T-cell (primary cell): ENCODE measurements around the gene ERVV-1. TPM values are rescaled to one million over a fixed set of nuclear protein-coding genes. Genes with fewer than 3 reads are reported as not detected.

Experiments used
- ATAC-seq, 4 experiments: fragments of 200-7000 bp in 3 of 4; fragments of 150-1000 bp in 1 of 4; cut with Tn5 transposase; replicated peaks in 1 of 4; 1 replicate in 3 of 4; 2 replicates in 1 of 4; pipeline ENCODE4 v1.10.0; 2021; ENCODE audit warnings: moderate library complexity in 3 of 4, mild to moderate bottlenecking in 2 of 4, moderate number of reproducible peaks in 1 of 4
- CTCF ChIA-PET, 2 donors: fragments of 300-600 bp; sonication (Branson Sonifier 250); formaldehyde crosslinking; loops; one replicate each; lab custom pipeline; 2022; ENCODE audit warnings: antibody characterized with exemption in 2 of 2; lab: Charles Lee
- POLR2A ChIA-PET, 2 donors: fragments of 300-600 bp; sonication (Branson Sonifier 250); formaldehyde crosslinking; loops; one replicate each; lab custom pipeline; 2022; ENCODE audit warnings: antibody characterized with exemption in 2 of 2; lab: Charles Lee
- DNase-seq, 35 experiments: peaks; one replicate each; pipeline versions ENCODE4 v3.0.0 to v3.0.0-alpha.2; 2013 to 2023
- H3K27ac ChIP-seq: one replicate; pipeline ENCODE4 v1.5.1; 2013; ENCODE audit warnings: low read length
- H3K27me3 ChIP-seq, 2 experiments: replicated peaks in 1 of 2; 1 replicate in 1 of 2; 2 replicates in 1 of 2; pipeline versions ENCODE4 v1.6.1 to v1.7.0; 2013; ENCODE audit warnings: low read length in 1 of 2, mixed read lengths in 1 of 2; ENCODE audit not compliant: control insufficient read depth in 2 of 2, insufficient read depth in 2 of 2; ENCODE audit errors: extremely low read depth in 1 of 2
- H3K36me3 ChIP-seq, 2 donors: 1 replicate in 1 of 2; 2 replicates in 1 of 2; pipeline versions ENCODE4 v1.6.1 to v1.7.0; 2013; ENCODE audit warnings: low read length in 1 of 2; ENCODE audit not compliant: control insufficient read depth in 2 of 2, insufficient read depth in 1 of 2; ENCODE audit errors: extremely low read depth in 1 of 2
- H3K4me1 ChIP-seq, 2 experiments: 1 replicate in 1 of 2; 2 replicates in 1 of 2; pipeline versions ENCODE4 v1.6.1 to v1.7.0; 2013; ENCODE audit warnings: low read length in 2 of 2, mixed read lengths in 1 of 2; ENCODE audit not compliant: insufficient read depth in 2 of 2, control insufficient read depth in 1 of 2; ENCODE audit errors: extremely low read depth in 1 of 2
- H3K4me3 ChIP-seq, 2 donors: 1 replicate in 1 of 2; 2 replicates in 1 of 2; pipeline versions ENCODE4 v1.5.1 to v1.7.0; 2013; ENCODE audit warnings: mild to moderate bottlenecking in 2 of 2, low read length in 1 of 2, moderate library complexity in 1 of 2; ENCODE audit not compliant: control insufficient read depth in 1 of 2; ENCODE audit errors: extremely low read depth in 1 of 2
- H3K9me3 ChIP-seq: 2 replicates; pipeline ENCODE4 v1.7.0; 2013
- H3K27ac Mint-ChIP-seq, 2 donors: one replicate each; pipeline ENCODE4 v1.8.0; 2020 to 2021; ENCODE audit warnings: mild to moderate bottlenecking in 2 of 2, mixed read lengths in 2 of 2
- H3K27me3 Mint-ChIP-seq, 2 donors: one replicate each; pipeline ENCODE4 v1.8.0; 2021 to 2022; ENCODE audit warnings: mixed read lengths in 2 of 2
- H3K36me3 Mint-ChIP-seq: one replicate; pipeline ENCODE4 v1.8.0; 2021; ENCODE audit warnings: mixed read lengths
- H3K4me1 Mint-ChIP-seq, 3 donors: one replicate each; pipeline ENCODE4 v1.8.0; 2020 to 2022; ENCODE audit warnings: mixed read lengths in 3 of 3, mild to moderate bottlenecking in 1 of 3
- H3K4me3 Mint-ChIP-seq, 3 donors: one replicate each; pipeline ENCODE4 v1.8.0; 2020 to 2022; ENCODE audit warnings: mild to moderate bottlenecking in 3 of 3, mixed read lengths in 3 of 3, moderate library complexity in 3 of 3
- H3K9me3 Mint-ChIP-seq, 3 donors: one replicate each; pipeline ENCODE4 v1.8.0; 2020 to 2022; ENCODE audit warnings: mixed read lengths in 3 of 3
- WGBS: methylation state at CpG from one replicate; pipeline ENCODE4 v1.1.5; 2013; ENCODE audit warnings: missing lambda C conversion rate; ENCODE audit not compliant: insufficient coverage; 5-methylcytosine and 5-hydroxymethylcytosine counted together
- total RNA-seq, 35 experiments: library from RNA in 6 of 35; stranded (reverse) in 6 of 35; fragments of 120-200 nt in 1 of 35; gene quantifications; one replicate each; pipeline versions ENCODE4 v1.2.1 to v1.2.4 and lab custom pipeline; 2013 to 2026

Gene ERVV-1
- total RNA-seq, 5 donors from 2014 or later (not counting 1 experiment from before 2014, with no cell fraction given), result not detected

GRCh38 chr19:52997975-52998374 lies 15.7 kb upstream of the ERVV-1 start:
- DNase-seq, result no peak
- Mint-ChIP-seq H3K36me3 (peaks cover 4% of the 10 kb centered on the region), H3K4me1 (peaks cover 0 to 11% (median 4%) of the 10 kb centered on the region in 3 donors), H3K4me3 (no peak overlapping the region), H3K27me3 (peaks cover 2 to 8% of the 10 kb centered on the region in 2 donors), H3K9me3 (peaks cover 0 to 9% (median 4%) of the 10 kb centered on the region in 3 donors), H3K27ac (no peak overlapping the region)
- WGBS, result 83% methylated on average over 6 of the region's 9 CpGs
- no peak for ATAC-seq
- ChIA-PET POLR2A (no interaction called here), CTCF (no interaction called here)
- H3K9me3 ChIP-seq, result no peaks in the 10 kb centered on the region
- no peak overlapping the region for H3K27ac ChIP-seq
- H3K4me1 ChIP-seq, result peaks cover 0 to 10% of the 10 kb centered on the region in 2 experiments
- H3K4me3 ChIP-seq, result no peak overlapping the region
- H3K36me3 ChIP-seq, result no peaks in the 10 kb centered on the region
- peaks cover 0 to 12% of the 10 kb centered on the region in 2 experiments for H3K27me3 ChIP-seq

- Histone ChIP-seq H3K27ac (no peak overlapping the region), H3K4me3 (no peak overlapping the region), H3K36me3 (no peaks in the 10 kb centered on the region), H3K4me1 (no peaks in the 10 kb centered on the region), H3K27me3 (no peaks in the 10 kb centered on the region), H3K9me3 (no peaks in the 10 kb centered on the region)
- peaks cover 0 to 10% (median 7%) of the 10 kb centered on the region in 3 donors for H3K9me3 Mint-ChIP-seq
- no peak overlapping the region for H3K4me3 Mint-ChIP-seq
- WGBS, result 50% methylated on average over 1 of the region's 2 CpGs
- H3K27ac Mint-ChIP-seq, result no peak overlapping the region
- no peak for DNase-seq
- ChIA-PET CTCF (interaction anchor here in 1 of 2 donors (0.5 kb wide), 1 partner anchor 123 kb away, joined by 5 read pairs; no protein-coding TSS in a partner anchor), POLR2A (interaction anchor here in 1 of 2 donors (0.6 kb wide), 1 partner anchor 13 kb away, joined by 7 read pairs; no protein-coding TSS in a partner anchor)
- H3K36me3 Mint-ChIP-seq, result peaks cover 4% of the 10 kb centered on the region
- H3K27me3 Mint-ChIP-seq, result peaks cover 2 to 8% of the 10 kb centered on the region in 2 donors
- no peak for ATAC-seq
- H3K4me1 Mint-ChIP-seq, result no peaks in the 10 kb centered on the region
Measured at GRCh38 chr19:53002479-53002878, 11.2 kb upstream of the ERVV-1 start.

GRCh38 chr19:53004242-53004641 lies 9.5 kb upstream of the ERVV-1 start:
- no peaks in the 10 kb centered on the region for H3K36me3 Mint-ChIP-seq
- Histone ChIP-seq H3K9me3 (no peaks in the 10 kb centered on the region), H3K36me3 (no peaks in the 10 kb centered on the region), H3K27me3 (no peaks in the 10 kb centered on the region), H3K4me3 (no peak overlapping the region), H3K27ac (no peak overlapping the region), H3K4me1 (no peaks in the 10 kb centered on the region)
- 96% methylated on average over 5 of the region's 5 CpGs for WGBS
- ATAC-seq (no peak), DNase-seq (no peak)
- H3K4me1 Mint-ChIP-seq, result no peaks in the 10 kb centered on the region
- ChIA-PET POLR2A (no interaction called here), CTCF (no interaction called here)
- no peak overlapping the region for H3K27ac Mint-ChIP-seq
- peaks cover 0 to 2% of the 10 kb centered on the region in 2 donors for H3K27me3 Mint-ChIP-seq
- H3K4me3 Mint-ChIP-seq, result no peak overlapping the region
- peaks cover 0 to 17% (median 5%) of the 10 kb centered on the region in 3 donors for H3K9me3 Mint-ChIP-seq

GRCh38 chr19:53007200-53007599 lies 6.5 kb upstream of the ERVV-1 start:
- H3K9me3 Mint-ChIP-seq, result peaks cover 4 to 29% (median 9%) of the 10 kb centered on the region in 3 donors

GRCh38 chr19:53007606-53008005 lies 6.1 kb upstream of the ERVV-1 start:
- WGBS, result 56% methylated on average over 3 of the region's 5 CpGs
- CTCF ChIA-PET, result no interaction called here
- no peaks in the 10 kb centered on the region for H3K4me1 Mint-ChIP-seq

More at GRCh38 chr19:53007200-53007599, 6.5 kb upstream of the ERVV-1 start:
- CTCF ChIA-PET, result no interaction called here
- Mint-ChIP-seq H3K4me3 (no peak overlapping the region), H3K36me3 (no peaks in the 10 kb centered on the region), H3K27me3 (no peaks in the 10 kb centered on the region), H3K27ac (no peak overlapping the region), H3K4me1 (no peaks in the 10 kb centered on the region)
- no peak overlapping the region for H3K27ac ChIP-seq
- H3K36me3 ChIP-seq, result no peaks in the 10 kb centered on the region
- no peak overlapping the region for H3K4me3 ChIP-seq
- no peak for DNase-seq
- POLR2A ChIA-PET, result no interaction called here
- no peak for ATAC-seq
- H3K4me1 ChIP-seq, result no peaks in the 10 kb centered on the region
- no peaks in the 10 kb centered on the region for H3K9me3 ChIP-seq
- H3K27me3 ChIP-seq, result peaks cover 0 to 4% of the 10 kb centered on the region in 2 experiments
- 70% methylated on average over 3 of the region's 7 CpGs for WGBS

GRCh38 chr19:53008061-53008778 lies 5.5 kb upstream of the ERVV-1 start:
- Histone ChIP-seq H3K36me3 (no peaks in the 10 kb centered on the region), H3K27ac (no peak overlapping the region), H3K4me1 (no peaks in the 10 kb centered on the region), H3K4me3 (no peak overlapping the region), H3K27me3 (peaks cover 0 to 4% of the 10 kb centered on the region in 2 experiments), H3K9me3 (no peaks in the 10 kb centered on the region)
- Mint-ChIP-seq H3K27me3 (no peaks in the 10 kb centered on the region), H3K9me3 (peaks cover 4 to 30% (median 9%) of the 10 kb centered on the region in 3 donors), H3K27ac (no peak overlapping the region), H3K36me3 (no peaks in the 10 kb centered on the region), H3K4me1 (no peaks in the 10 kb centered on the region), H3K4me3 (no peak overlapping the region)
- ATAC-seq, result no peak
- ChIA-PET CTCF (no interaction called here), POLR2A (no interaction called here)
- WGBS, result 79% methylated on average over 18 of the region's 25 CpGs
- no peak for DNase-seq

More at GRCh38 chr19:53007606-53008005, 6.1 kb upstream of the ERVV-1 start:
- H3K27ac ChIP-seq, result no peak overlapping the region
- POLR2A ChIA-PET, result no interaction called here
- no peaks in the 10 kb centered on the region for H3K36me3 ChIP-seq
- Mint-ChIP-seq H3K36me3 (no peaks in the 10 kb centered on the region), H3K27me3 (no peaks in the 10 kb centered on the region), H3K4me3 (no peak overlapping the region), H3K9me3 (peaks cover 4 to 29% (median 9%) of the 10 kb centered on the region in 3 donors), H3K27ac (no peak overlapping the region)
- H3K4me3 ChIP-seq, result no peak overlapping the region
- DNase-seq (no peak), ATAC-seq (no peak)
- peaks cover 0 to 4% of the 10 kb centered on the region in 2 experiments for H3K27me3 ChIP-seq
- H3K4me1 ChIP-seq, result no peaks in the 10 kb centered on the region
- no peaks in the 10 kb centered on the region for H3K9me3 ChIP-seq
